ENCODE data around the gene BCKDHA.

DNA sequence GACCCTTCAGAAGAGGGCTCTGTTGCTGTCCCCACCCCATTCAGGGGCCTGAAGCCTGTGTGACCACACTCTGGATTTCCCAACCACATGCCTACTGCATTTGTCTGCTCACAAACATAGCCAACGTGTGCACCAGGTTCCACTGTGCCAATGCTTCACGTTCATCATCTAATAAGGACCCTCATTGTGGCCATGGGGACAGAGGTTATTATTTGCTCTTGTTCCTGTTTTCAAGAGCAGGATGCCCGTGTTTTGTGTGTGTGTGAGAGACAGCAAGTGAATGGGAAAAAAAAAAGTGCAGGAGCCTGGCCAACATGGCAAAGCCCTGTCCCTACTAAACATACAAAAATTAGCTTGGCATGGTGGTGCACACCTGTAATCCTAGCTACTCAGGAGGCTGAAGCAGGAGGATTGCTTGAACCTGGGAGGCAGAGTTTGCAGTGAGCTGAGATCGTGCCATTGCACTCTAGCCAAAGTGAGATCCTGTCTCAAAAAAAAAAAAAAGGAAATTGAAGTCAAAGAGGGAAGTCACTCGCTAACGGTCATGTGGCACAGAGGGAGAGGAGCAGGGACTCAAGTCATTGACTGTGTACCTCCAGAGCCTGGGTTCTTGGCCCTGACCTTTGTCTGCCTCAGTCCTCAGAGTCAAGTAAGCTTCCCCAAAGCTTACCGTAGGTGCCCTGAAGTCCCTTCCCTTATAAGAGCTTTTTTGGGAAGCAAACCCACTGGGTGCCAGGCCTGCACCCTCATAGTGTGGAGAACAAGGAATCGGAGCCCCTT is 22.7 kb downstream of the BCKDHA start:
- TF ChIP-seq, protein P1, sequence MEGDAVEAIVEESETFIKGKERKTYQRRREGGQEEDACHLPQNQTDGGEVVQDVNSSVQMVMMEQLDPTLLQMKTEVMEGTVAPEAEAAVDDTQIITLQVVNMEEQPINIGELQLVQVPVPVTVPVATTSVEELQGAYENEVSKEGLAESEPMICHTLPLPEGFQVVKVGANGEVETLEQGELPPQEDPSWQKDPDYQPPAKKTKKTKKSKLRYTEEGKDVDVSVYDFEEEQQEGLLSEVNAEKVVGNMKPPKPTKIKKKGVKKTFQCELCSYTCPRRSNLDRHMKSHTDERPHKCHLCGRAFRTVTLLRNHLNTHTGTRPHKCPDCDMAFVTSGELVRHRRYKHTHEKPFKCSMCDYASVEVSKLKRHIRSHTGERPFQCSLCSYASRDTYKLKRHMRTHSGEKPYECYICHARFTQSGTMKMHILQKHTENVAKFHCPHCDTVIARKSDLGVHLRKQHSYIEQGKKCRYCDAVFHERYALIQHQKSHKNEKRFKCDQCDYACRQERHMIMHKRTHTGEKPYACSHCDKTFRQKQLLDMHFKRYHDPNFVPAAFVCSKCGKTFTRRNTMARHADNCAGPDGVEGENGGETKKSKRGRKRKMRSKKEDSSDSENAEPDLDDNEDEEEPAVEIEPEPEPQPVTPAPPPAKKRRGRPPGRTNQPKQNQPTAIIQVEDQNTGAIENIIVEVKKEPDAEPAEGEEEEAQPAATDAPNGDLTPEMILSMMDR (IDR thresholded peaks at IDR 0.05; ENCODE audit: borderline replicate concordance, extremely low read depth, low read length, poor library complexity, severe bottlenecking), result no peak
- TF ChIP-seq EZH2 (IDR thresholded peaks at IDR 0.05; ENCODE audit: borderline replicate concordance, low read depth, low read length, severe bottlenecking), result no peak
